Measurements from ENCODE around the gene ACR.

Gene ACR

DNA sequence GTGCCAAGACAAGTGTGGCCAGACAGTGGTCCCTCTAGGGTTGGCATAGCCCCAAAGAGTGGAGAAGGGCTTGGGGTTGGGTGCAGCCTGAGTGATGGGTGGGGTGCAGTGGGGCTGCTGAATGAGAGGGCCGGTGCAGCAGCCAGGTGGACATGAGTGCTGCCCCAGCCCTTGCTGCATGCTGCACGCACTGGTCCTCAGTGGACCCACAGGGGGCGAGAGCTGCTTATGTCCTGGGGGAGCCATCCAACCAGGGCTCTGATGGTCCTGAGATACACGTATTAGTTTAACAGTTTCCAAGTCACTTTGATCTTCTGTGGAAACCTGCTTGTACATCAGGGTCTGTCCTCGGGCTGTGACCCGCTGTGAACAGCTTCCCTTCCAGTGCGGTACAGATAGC, 23.9 kb upstream of the ACR start:
- Mint-ChIP-seq H3K4me3 (no peak overlapping the region), H3K27me3 (ENCODE audit: low read depth, poor library complexity) (peaks cover 36% of the 10 kb centered on the region), H3K4me1 (peaks cover 17% of the 10 kb centered on the region), H3K36me3 (ENCODE audit: low read depth) (peaks cover 35% of the 10 kb centered on the region), H3K9me3 (no peaks in the 10 kb centered on the region), H3K27ac (no peak overlapping the region)
- TF ChIP-seq, protein P1, sequence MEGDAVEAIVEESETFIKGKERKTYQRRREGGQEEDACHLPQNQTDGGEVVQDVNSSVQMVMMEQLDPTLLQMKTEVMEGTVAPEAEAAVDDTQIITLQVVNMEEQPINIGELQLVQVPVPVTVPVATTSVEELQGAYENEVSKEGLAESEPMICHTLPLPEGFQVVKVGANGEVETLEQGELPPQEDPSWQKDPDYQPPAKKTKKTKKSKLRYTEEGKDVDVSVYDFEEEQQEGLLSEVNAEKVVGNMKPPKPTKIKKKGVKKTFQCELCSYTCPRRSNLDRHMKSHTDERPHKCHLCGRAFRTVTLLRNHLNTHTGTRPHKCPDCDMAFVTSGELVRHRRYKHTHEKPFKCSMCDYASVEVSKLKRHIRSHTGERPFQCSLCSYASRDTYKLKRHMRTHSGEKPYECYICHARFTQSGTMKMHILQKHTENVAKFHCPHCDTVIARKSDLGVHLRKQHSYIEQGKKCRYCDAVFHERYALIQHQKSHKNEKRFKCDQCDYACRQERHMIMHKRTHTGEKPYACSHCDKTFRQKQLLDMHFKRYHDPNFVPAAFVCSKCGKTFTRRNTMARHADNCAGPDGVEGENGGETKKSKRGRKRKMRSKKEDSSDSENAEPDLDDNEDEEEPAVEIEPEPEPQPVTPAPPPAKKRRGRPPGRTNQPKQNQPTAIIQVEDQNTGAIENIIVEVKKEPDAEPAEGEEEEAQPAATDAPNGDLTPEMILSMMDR (IDR thresholded peaks at IDR 0.05): no peak
- no peak for DNase-seq

GRCh38 chr22:50714631-50715179, 23.3 kb upstream of the ACR start:
- Mint-ChIP-seq H3K27ac (no peak overlapping the region), H3K9me3 (no peaks in the 10 kb centered on the region), H3K4me3 (no peak overlapping the region), H3K36me3 (ENCODE audit: low read depth) (peaks cover 40% of the 10 kb centered on the region), H3K27me3 (ENCODE audit: low read depth, poor library complexity) (peaks cover 41% of the 10 kb centered on the region), H3K4me1 (peaks cover 17% of the 10 kb centered on the region)
- DNase-seq: no peak
- TF ChIP-seq, protein P1 (IDR thresholded peaks at IDR 0.05): no peak

GRCh38 chr22:50715250-50715649, 22.8 kb upstream of the ACR start:
- peaks cover 44% of the 10 kb centered on the region for H3K27me3 Mint-ChIP-seq (ENCODE audit: low read depth, poor library complexity)
- no peak overlapping the region for H3K27ac Mint-ChIP-seq
- peaks cover 17% of the 10 kb centered on the region for H3K4me1 Mint-ChIP-seq
- peaks cover 40% of the 10 kb centered on the region for H3K36me3 Mint-ChIP-seq (ENCODE audit: low read depth)
- no peak for DNase-seq
- no peak overlapping the region for H3K4me3 Mint-ChIP-seq
- no peaks in the 10 kb centered on the region for H3K9me3 Mint-ChIP-seq
- TF ChIP-seq, protein P1 (IDR thresholded peaks at IDR 0.05): no peak

DNA sequence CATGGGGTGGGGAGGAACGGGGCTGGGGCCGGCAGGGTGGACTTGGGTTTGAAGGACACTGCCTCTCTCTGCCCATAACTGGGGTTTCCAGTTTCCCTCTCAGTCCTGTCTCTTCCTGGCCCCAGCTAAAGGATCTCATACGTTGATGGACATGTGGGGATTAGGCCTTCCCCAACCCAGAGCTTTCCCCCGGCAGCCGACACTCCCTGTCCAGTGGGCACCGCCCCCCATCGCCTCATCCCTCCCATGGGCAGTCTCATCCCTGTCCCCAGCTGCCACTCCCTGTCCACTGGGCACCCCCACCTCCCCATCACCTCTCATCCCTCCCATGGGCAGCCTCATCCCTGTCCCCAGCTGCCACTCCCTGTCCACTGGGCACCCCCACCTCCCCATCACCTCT, 22.2 kb upstream of the ACR start:
- Mint-ChIP-seq H3K9me3 (no peaks in the 10 kb centered on the region), H3K27ac (no peak overlapping the region), H3K4me3 (no peak overlapping the region), H3K36me3 (ENCODE audit: low read depth) (peaks cover 36% of the 10 kb centered on the region), H3K27me3 (ENCODE audit: low read depth, poor library complexity) (peaks cover 44% of the 10 kb centered on the region), H3K4me1 (peaks cover 13% of the 10 kb centered on the region)
- TF ChIP-seq, protein P1 (IDR thresholded peaks at IDR 0.05): no peak
- DNase-seq: no peak

GRCh38 chr22:50716290-50717024, 21.5 kb upstream of the ACR start:
- H3K36me3 Mint-ChIP-seq (ENCODE audit: low read depth): peaks cover 33% of the 10 kb centered on the region
- no peak for DNase-seq
- no peak overlapping the region for H3K4me3 Mint-ChIP-seq
- TF ChIP-seq, protein P1 (IDR thresholded peaks at IDR 0.05): no peak
- no peak overlapping the region for H3K27ac Mint-ChIP-seq
- peaks cover 10% of the 10 kb centered on the region for H3K4me1 Mint-ChIP-seq
- H3K9me3 Mint-ChIP-seq: no peaks in the 10 kb centered on the region
- peaks cover 47% of the 10 kb centered on the region for H3K27me3 Mint-ChIP-seq (ENCODE audit: low read depth, poor library complexity)
